HG03378 (cell line): ENCODE measurements around the gene QDPR.
"Not testable (repeated sequence)": the region's sequence is repeated elsewhere in the genome, so short reads cannot be mapped to it uniquely, and the experiment has no call there.

Source experiments
- ATAC-seq: cut with Tn5 transposase; IDR thresholded peaks from one replicate; pipeline ENCODE4 v1.9.1; 2021; ENCODE audit warnings: mild to moderate bottlenecking, moderate library complexity; ENCODE audit not compliant: unreplicated experiment

Gene QDPR

DNA sequence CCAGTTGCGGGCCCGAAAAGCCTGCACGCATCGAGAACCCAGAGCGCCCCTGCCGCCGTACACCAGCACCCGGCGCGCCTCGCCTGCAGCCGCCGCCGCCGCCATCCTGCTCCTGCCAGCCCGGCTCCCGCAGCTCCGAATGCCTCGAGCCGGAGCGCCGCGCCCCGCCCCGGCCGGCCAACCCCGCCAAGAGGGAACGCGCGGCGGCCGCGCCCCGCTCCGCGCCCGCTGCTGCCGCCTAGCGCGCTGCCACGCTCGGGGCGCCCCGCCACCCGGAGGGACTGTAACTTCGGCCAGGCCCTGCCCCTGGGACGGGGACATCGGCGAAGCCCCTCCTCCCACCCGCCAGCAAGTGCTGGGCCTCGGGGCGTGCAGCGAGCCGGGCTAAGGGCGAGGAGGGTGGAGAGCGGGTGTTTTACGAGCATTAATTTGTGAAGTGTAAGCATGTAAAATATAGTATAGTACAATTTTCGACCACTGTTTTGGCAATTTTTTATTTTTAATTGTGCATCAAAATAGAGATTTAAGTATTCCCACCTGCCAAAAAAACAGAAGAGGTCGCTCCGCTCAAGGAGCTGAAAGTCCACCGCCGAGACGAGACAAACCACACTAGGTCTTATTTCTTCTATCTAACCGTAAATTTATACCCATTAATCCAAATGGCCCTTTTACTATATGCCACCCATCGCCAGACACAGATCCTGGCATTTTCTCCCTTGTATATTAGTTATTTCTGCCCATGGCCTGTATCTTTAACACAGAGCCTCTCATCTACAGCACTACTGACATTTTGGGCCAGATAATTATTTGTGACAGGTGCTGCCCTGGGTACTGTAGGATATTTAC is at the start of gene QDPR:
TSS of gene QDPR (minus strand) at position 141 of the 846 bp plus-strand sequence. CDS start at position 105, 36 bp downstream.
- ATAC-seq, result peak; percentile 86

DNA sequence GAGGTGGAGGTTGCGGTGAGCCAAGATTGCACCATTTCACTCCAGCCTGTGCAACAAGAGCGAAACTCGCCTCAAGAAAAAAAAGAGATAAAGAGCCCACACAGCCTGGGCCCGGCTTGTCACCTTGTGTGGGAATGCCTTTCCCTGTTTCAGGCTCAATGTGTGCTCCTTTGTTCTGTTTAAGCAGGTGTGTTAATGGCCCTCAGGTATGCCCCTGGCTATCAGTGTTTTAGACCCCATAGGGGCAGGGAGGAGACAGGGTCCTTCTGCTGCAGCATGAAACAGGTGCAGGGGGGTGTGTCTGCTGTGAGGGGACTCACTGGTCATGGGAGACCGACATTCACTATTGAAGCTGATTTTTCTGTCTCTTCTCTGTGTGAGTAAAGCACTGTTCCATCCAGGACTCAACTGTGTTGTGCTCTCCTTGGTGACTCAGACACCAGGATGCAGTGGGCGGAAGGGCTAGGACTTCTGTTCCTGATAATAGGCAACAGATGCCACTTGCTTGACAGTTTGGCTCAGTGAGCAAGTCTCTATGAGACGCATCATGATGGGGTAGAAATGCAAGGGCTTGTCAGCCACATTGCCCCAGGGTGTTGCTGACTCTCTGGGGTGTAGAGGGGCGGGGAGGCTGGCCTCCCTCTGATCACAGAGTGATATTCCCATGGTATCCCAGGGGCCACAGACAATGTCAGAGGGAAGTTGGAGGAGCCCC is 49.5 kb upstream of the QDPR start:
- ATAC-seq, result no peak

DNA sequence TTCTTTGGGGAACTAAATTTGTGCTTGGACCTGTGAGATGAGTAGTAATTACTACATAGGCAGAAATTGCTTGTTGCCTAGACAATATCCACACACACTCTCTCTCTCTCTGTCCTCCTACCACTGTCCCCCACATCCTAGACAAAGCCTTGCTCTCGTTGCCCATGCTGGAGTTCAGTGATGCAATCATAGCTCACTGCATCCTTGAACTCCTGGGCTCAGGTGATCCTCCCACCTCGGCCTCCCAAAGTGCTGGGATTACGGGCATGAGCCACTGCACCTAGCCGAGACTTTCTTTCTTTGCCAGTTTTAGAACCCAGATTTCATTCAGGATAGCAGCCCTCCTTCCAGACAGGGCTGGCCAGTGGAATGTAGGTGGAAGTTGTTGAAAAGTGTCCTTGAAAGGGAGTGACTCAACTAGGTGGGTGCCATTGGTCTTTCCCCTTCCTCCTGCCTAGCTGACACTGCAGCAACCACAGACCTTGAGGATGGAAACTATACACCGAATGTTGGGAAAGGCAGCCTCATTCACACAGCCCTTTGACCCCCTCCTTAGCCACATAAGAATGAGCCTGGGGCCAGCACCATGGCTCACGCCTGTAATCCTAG is 48.3 kb upstream of the QDPR start:
- ATAC-seq, result no peak

DNA sequence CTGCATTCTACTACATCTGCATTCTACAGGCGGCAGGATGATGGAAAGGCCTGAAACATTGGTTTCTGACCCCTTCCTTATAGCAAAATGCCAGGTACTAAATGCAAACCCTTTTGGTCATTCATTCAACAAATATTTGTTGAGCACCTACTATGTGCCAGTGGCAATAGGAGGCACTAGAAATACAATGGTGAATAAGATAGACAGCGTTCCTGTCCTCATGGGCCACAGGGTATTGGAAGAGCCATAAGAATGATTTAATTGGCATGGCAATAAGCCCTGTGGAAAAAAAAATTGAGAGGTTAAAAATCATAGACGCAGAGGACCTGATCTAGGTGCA is 47.8 kb upstream of the QDPR start:
- ATAC-seq, result no peak

DNA sequence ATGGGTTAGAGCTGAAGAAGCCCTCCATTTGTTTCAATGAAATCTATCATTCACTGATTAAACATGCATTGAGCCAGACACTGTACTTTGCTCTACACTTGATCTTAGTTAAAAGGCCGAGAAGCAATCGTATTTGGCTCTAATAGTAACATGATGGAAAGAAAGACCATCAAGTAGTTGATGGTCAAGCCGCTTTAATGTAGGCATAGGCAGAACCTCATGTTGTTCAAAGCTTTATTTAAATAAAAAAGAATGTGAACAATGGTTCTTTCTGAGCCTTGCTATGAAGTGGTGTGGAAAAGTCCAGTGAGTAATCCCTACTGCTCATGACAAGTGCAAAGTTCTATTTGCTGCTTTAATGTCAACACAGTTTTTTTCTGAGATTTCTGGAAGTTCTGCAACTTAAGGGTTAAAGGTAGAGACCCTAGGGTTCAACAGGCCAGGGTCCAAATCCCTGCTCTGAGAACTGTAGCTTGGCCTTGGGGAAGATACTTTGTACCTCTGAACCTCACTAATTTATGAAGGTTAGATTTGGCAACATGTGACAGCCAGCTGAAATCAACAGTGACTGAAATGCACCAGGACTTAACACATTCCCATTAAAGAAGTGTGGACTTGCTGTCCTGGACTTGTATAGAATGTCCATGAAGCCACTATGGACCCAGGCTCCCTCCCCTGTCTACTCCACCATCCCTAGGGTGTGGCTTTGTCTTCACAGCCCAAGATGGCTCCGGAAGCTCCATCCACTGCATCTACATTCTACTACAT is 47.2 kb upstream of the QDPR start:
- no peak for ATAC-seq

DNA sequence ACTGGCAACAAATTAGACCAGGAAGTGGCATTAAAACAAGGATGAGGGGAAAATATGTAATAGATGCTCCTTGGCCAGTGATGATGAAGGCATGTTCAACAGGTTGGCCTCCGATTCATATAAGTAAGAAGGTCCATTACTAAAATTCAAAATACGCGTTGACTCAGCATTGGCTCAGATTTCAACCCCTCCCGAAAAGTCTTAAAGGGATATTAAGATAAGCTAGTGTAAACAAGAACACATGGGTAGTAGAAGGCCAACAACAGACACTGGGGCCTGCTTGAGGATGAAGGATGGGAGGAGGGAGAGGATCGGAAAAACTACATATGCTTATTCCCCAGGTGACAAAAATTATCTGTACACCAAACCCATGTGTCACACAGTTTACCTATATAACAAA is 46.0 kb upstream of the QDPR start:
- no peak for ATAC-seq

DNA sequence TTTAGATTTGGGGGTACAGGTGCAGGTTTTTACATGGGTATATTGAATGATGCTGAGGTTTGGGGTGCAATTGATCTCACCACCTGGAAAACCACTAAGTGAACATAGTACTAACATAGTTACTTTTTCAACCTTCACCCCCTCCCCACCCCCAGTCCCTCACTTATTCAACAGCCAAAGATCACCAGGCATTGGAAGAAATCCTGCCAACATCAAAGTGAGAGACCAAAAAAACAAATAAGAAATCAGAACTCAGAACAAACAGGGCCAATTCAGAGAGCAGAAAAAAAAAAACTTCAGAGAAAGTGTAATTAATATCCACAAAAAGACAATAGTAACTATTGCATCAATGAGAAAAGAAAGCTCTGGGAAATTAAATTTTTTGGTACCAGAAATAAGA is 44.6 kb upstream of the QDPR start:
- no peak for ATAC-seq

DNA sequence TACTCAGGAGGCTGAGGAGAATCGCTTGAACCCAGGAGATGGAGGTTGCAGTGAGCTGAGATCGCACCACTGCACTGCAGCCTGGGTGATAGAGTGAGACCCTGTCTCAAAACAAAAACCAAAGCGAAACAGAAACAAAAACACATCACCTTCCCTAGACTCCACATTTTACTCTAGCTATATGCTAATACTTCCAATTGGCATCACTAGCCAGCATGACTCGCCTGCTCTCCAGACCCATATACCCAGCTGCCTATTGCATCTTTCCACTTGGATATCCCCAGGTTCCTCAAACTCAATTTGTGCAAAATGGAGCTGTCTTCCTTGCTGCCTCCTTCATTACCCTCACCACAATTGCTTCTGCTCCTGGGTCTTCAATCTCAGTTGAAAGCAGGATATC is 42.7 kb upstream of the QDPR start:
- ATAC-seq, result no peak

DNA sequence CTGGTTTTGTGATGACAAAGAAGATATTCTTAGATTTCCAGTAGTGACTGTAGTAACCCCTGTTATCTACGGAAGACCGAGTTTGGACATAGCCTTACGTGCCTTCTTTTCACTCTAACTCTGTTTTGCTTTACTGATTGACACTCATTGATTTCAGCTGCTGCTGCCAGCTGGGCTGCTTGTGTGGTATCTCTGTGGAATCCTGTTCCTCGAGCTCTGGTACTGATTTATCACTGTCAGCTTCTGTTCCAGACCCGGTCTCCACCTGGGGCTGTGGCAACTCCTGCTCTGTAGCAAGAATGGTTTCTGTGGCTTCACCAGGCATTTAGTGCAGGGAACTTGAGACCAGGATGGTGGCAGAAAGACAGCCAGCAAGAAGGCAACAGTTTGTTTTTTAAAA is 40.5 kb upstream of the QDPR start:
- ATAC-seq, result no peak

DNA sequence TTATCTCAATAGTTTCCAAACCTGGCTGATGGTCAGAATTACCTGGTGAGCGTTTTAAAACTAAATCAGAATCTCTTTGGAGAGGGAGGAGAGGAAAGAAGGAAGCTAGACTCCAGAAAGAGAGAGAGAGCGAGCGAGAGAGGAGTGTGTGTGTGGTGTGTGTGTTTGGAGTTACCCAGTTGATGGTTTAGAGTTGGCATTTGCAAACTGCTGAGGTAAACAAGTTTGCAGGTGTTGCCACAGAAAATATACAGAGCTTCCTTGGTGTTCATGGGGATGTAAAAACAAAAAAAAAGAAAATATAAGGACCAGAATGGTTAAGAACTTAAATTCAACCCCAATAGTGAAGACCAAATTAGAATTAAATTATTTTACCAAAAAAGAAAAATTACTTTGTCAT is 38.7 kb upstream of the QDPR start:
- ATAC-seq, result no peak

DNA sequence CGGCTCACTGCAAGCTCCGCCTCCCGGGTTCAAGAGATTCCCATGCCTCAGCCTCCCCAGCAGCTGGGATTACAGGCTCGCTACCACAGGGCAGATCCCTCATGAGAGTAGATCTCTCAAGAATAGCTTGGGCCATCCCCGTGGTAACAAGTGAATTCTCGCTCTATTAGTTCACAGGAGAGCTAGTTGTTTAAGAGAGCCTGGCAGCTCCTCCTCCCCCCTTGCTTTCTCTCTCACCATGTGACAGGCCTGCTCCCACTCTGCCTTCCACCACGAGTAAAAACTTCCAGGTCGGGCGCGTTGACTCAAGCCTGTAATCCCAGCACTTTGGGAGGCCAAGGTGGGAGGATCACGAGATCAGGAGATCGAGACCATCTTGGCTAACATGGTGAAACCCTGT is 34.8 kb upstream of the QDPR start:
- no peak for ATAC-seq

DNA sequence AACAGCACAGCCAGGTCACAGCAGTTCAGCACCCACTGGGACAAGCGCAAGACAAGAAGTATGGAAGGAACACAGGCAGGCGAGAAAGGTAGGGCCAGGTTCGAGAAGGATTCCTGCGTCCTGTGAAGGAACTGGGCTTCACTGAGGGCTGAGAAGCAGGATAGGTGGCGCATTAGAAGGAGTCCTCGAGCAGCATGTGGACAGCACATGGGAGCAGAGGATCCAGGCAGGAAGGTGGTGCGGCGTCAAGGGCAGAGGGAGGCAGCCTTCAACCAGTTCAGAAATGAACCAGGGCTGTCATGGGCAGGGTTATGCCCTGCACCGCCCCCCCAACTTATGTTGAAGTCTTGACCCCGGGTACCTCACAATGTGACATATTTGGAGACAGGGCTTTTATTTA is 34.3 kb upstream of the QDPR start:
- no peak for ATAC-seq

DNA sequence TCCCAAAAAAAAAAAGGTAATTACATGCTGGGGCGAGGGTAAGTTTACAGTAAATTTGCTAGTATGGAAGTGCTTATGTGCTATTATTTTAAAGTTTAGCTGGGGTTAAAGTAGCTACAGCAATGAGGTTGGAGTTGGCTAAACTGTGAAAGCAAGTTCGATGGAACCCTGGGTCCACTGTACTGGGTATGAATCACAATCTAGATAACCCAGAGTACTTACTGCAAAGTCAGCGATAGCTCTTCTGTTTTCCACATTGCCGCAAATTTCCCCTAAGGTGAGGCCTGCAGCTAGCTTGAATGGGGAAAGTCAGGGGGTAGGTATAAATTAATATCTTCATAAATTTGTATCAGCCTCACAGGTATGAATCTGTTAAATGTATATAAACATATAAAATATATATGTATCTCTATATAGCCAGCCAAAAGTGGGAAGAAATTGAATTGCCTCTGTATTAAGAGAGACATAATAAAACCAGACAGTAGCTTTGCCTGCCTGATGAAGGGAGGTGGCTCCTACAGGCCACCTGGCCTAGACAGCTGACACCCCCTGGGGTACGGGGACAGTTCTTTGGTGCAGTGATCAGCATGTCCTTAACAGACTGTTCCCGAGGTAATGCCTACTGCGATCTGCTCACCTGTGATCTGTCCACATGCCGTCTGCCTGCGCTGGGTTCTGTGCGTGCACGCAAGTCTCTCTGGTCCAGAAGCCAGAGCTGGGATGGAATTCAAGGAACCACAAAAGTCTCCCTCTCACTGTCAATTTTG is 33.7 kb upstream of the QDPR start:
- no peak for ATAC-seq

DNA sequence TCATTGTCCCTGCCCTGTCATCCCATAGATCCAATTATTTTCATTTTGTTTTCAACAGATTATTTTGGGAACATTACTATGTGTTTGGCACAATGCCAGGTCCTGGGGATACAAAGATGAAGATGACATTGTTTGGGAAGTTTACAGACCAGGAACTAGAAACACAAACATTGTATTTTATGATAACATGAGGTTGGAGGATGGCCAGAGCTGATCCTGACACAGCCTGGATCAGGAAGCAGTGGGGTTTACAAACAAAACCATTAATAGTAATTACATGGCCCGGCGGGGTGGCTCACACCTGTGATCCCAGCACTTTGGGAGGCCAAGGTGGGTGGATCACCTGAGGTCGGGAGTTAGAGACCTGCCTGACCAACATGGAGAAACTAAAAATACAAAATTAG is 32.9 kb upstream of the QDPR start:
- no peak for ATAC-seq

DNA sequence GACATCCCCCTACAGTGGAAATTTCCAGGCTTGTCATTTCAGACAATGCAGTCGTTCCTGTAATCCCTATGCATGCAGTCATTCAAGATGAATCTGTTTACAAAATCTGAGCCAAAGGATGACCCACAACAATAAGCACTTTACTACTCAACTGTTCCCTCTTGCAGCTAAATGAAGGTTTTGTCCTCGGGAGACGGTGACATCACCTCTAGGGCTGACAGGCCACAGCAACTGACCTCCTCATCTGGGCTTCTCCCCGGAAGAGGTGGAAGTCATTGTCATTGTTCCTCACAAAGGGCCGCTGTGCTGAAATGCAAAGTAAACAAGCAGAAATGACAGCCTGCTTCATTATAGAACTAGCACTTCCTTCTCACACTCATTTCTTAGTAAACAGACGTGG is 32.3 kb upstream of the QDPR start:
- ATAC-seq, result no peak

DNA sequence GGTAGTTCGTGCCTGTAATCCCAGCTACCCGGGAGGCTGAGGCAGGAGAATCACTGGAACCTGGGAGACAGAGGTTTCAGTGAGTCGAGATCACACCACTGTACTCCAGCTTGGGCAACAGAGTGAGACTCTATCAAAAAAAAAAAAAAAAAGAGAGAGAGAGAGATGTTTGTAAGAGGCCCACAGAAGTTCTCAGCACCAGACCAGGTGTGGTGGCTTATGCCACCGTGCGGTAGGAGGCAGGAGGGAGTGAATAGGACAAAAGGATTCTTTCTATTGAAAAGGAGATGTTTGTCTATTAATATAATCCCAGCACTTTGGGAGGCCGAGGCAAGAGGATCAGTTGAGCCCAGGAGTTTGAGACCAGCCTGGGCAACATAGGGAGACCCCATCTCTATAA is 25.2 kb upstream of the QDPR start:
- not testable (repeated sequence) for ATAC-seq

DNA sequence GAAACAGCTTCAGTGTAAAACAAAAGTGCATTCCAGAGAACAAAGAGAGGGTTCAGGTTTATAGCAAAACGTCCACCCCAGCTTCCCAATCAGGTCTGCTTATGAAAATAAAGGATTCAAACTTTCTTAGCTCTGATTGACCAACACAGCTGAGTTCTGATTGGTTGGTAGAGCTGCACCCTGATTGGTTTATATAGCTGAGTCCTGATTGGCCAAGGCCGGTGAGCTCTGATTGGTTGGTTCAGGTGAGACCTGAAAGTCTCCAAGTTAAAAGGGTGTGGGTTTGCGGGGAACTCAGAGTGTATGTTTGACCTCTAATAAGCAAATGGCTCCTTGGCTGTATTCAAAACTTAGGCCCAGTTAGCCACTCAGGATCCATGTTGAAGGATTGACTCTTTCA is 24.0 kb upstream of the QDPR start:
- no peak for ATAC-seq

DNA sequence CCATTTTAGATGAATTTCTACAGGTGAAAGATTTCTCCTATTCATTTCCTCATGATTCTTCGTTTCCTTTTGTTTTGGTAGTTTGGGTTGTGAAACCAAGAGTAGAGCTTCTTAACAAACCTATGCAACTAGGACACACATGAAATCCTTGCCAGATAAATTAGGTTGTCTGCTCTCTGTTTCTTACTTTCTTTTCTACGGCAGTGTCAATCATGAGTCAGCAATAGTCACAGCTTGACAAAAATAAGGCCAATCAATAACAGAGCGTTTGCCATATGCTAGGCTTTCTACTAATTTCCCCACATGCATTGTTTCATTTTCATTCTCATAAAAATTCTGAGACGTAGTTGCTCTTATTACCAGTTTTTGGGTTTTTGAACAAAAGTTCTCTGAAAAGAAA is 23.4 kb upstream of the QDPR start:
- ATAC-seq, result no peak

DNA sequence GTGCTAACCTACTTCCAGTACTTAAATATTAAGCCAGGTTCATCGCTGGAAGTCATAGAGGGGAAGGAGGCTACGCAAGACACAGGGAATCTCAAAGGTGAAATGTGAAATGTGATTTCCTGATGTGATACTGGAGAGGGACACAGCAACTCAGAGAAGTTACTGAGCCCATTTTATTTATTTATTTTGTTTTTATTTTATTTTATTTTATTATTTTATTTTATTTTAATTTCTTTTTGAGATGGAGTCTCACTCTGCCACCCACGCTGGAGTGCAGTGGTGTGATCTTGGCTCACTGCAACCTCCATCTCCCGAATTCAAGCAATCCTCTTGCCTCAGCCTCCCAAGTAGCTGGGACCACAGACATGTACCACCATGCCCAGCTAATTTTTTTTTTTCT is 22.8 kb upstream of the QDPR start:
- no peak for ATAC-seq

DNA sequence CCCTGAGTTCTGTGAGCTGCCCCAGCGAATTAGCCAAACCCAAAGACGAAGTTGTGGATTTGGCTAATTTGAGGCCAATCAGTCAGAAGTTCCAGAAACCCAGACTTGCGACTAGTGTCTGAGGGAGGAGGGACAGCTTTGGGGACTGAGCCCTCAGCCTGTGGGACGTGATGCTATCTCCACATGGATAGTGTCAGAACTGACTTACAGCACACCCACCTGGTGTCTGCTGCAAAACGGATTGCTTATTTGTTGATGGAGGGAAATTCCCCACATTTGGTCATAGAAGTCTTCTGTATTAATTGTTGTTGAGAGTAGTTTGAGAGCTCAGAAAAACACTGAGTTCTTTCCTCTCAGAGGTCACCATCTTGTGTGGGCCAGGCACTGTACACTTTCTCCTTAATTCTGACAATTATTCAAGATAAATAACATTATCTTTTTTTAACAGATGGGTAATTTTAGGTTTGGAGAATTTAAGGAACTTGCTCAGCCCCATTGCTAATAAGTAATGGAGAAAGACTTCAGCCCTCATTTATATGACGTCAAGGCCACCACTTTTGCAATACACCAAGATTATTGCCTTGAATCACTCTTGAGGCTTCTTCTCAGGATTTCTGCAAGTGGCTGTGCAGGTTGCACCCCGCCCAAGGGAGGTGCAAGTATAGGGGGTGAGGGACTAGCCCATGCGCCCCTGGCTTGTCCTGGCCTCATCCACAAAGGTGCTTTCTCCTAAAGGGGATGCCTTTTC is 19.8 kb upstream of the QDPR start:
- ATAC-seq, result no peak
